ENCODE results near the gene ITLN2. TPM values are rescaled to one million over a fixed set of nuclear protein-coding genes. Genes with fewer than 3 reads are reported as not detected.
"Not testable (repeated sequence)": the region's sequence is repeated elsewhere in the genome, so short reads cannot be mapped to it uniquely, and the experiment has no call there.

The ITLN2 gene
- total RNA-seq, 1 donor from 2014 or later, result not detected

DNA sequence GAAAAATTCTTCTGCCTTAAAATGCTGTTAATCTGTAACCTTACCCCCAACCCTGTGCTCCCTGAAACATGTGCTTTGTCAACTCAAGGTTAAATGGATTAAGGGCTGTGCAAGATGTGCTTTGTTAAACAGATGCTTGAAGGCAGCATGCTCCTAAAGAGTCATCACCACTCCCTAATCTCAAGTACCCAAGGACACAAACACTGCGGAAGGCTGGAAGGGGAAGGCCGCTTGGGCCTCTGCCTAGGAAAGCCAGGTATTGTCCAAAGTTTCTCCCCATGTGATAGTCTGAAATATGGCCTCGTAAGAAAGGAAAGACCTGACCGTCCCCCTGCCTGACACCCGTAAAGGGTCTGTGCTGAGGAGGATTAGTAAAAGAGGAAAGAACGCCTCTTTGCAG is 41.4 kb downstream of the ITLN2 start:
- H3K4me3 Mint-ChIP-seq; DNase-seq (ENCODE audit: low spot score); H3K27ac Mint-ChIP-seq; intact Hi-C loops (cut with micrococcal nuclease); H3K4me1 Mint-ChIP-seq (ENCODE audit: low read depth); H3K36me3 Mint-ChIP-seq (ENCODE audit: low read depth); H3K9me3 Mint-ChIP-seq: not testable (repeated sequence)
- peaks cover 11% of the 10 kb centered on the region for H3K27me3 Mint-ChIP-seq (ENCODE audit: insufficient read depth)

DNA sequence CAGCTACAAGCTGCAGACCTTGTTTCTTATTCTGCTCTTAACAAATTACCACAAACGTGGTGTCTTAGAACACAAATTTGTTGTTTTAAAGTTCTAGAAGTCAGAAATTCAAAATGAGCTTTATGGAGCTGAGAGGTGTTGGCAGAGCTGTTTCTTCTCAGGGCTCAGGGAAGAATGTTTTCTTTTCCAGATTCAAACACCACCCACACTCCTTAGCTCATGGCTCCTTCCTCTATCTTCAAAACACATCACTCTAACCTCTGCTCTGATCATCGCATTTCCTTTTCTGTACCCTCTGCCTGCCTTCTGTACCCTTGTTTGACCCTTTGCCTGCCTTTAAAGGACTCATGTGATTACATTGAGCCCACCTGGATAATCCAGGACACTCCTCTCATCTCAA is 42.7 kb downstream of the ITLN2 start:
- intact Hi-C loops (cut with micrococcal nuclease), result no loop called here
- no peak overlapping the region for H3K27ac Mint-ChIP-seq
- peaks cover 5% of the 10 kb centered on the region for H3K27me3 Mint-ChIP-seq (ENCODE audit: insufficient read depth)
- no peaks in the 10 kb centered on the region for H3K4me1 Mint-ChIP-seq (ENCODE audit: low read depth)
- no peak for DNase-seq (ENCODE audit: low spot score)
- no peaks in the 10 kb centered on the region for H3K9me3 Mint-ChIP-seq
- no peaks in the 10 kb centered on the region for H3K36me3 Mint-ChIP-seq (ENCODE audit: low read depth)
- H3K4me3 Mint-ChIP-seq, result no peak overlapping the region

DNA sequence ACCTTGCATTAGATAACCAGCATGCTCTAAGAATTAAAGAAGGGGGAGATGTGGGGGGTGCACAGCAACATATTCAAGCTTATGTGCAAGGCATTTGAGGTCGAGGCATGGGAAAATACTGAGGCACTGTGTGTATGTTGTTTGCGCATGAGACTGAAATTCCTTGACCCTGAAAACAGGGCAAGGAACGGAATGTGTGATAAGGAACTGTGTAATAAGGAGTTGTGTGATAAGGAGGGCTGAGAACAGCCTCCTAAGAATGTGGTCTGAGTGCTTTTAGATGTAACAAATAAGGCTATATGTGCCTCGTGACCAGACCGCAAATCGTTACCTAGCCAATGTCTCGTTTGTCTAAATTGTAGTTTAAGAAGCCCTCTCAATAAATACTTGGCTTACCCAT is 43.2 kb downstream of the ITLN2 start:
- no peak overlapping the region for H3K4me3 Mint-ChIP-seq
- H3K9me3 Mint-ChIP-seq, result no peaks in the 10 kb centered on the region
- peaks cover 5% of the 10 kb centered on the region for H3K27me3 Mint-ChIP-seq (ENCODE audit: insufficient read depth)
- H3K36me3 Mint-ChIP-seq (ENCODE audit: low read depth), result no peaks in the 10 kb centered on the region
- intact Hi-C loops (cut with micrococcal nuclease), result no loop called here
- no peak for DNase-seq (ENCODE audit: low spot score)
- no peaks in the 10 kb centered on the region for H3K4me1 Mint-ChIP-seq (ENCODE audit: low read depth)
- no peak overlapping the region for H3K27ac Mint-ChIP-seq

DNA sequence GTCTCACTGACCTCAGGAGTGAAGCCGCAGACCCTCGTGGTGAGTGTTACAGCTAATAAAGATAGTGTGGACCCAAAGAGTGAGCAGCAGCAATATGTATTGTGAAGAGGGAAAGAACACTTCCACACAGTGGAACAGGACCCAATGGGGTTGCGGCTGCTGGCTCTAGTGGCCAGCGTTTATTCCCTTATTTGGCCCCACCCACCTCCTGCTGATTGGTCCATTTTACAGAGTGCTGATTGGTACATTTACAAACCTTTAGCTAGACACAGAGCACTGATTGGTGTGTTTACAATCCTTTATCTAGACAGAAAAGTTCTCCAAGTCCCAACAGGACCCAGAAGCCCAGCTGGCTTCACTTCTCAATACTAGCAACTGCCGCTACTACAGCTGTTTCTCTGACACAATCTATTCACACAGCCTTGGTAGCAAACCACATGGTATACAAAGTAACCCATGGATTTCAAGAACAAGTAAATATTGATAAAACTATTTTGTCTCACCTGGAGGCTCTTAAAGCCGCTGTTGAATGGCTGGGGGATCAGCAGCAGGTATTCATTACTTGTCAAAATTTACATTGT is 44.3 kb downstream of the ITLN2 start:
- H3K4me1 Mint-ChIP-seq (ENCODE audit: low read depth), result no peaks in the 10 kb centered on the region
- no peaks in the 10 kb centered on the region for H3K36me3 Mint-ChIP-seq (ENCODE audit: low read depth)
- DNase-seq (ENCODE audit: low spot score), result no peak
- H3K27ac Mint-ChIP-seq, result no peak overlapping the region
- intact Hi-C loops (cut with micrococcal nuclease), result no loop called here
- no peaks in the 10 kb centered on the region for H3K9me3 Mint-ChIP-seq
- H3K27me3 Mint-ChIP-seq (ENCODE audit: insufficient read depth), result peaks cover 5% of the 10 kb centered on the region
- H3K4me3 Mint-ChIP-seq, result no peak overlapping the region

DNA sequence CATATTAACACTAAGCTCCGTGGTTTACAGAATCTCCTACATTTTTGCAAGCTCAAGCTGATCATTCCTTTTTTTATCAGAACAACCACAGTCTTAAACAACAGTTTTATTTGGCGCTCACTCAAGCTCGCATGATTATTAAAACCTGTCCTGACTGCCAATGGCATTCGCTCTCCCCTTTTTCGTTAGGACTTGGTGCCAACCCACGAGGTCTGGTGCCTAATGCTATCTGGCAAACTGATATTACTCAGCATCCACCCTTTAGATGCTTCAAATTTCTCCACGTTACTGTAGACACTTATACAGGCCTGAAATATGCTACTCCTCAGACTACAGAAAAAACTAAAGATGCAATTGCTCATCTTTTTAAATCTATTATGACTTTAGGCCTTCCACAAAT is 46.6 kb downstream of the ITLN2 start:
- H3K9me3 Mint-ChIP-seq, result no peaks in the 10 kb centered on the region
- no peaks in the 10 kb centered on the region for H3K4me1 Mint-ChIP-seq (ENCODE audit: low read depth)
- no peaks in the 10 kb centered on the region for H3K36me3 Mint-ChIP-seq (ENCODE audit: low read depth)
- intact Hi-C loops (cut with micrococcal nuclease), result no loop called here
- H3K4me3 Mint-ChIP-seq, result no peak overlapping the region
- H3K27me3 Mint-ChIP-seq (ENCODE audit: insufficient read depth), result peaks cover 7% of the 10 kb centered on the region
- no peak overlapping the region for H3K27ac Mint-ChIP-seq
- no peak for DNase-seq (ENCODE audit: low spot score)

DNA sequence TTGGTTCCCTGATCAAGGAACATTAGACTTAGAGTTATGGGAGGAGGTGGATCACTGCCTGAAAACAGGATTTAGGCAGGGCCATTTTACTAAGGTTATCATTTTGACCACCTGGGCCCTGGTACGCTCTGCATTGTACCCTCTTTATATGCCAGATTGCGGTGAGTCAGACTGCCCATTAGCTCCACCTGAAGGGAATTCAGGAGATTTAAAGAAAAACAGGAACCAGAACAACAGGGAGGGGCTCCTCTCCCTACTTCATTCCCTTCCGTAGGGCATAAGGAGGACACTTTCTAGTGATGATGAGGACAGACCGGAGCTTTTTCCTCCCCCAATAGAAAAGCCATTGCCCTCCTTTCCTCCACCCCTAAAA is 49.0 kb downstream of the ITLN2 start:
- intact Hi-C loops (cut with micrococcal nuclease), result no loop called here
- peaks cover 17% of the 10 kb centered on the region for H3K27me3 Mint-ChIP-seq (ENCODE audit: insufficient read depth)
- DNase-seq (ENCODE audit: low spot score), result no peak
- no peak overlapping the region for H3K27ac Mint-ChIP-seq
- no peak overlapping the region for H3K4me3 Mint-ChIP-seq
- peaks cover 2% of the 10 kb centered on the region for H3K9me3 Mint-ChIP-seq
- no peaks in the 10 kb centered on the region for H3K36me3 Mint-ChIP-seq (ENCODE audit: low read depth)
- no peaks in the 10 kb centered on the region for H3K4me1 Mint-ChIP-seq (ENCODE audit: low read depth)

DNA sequence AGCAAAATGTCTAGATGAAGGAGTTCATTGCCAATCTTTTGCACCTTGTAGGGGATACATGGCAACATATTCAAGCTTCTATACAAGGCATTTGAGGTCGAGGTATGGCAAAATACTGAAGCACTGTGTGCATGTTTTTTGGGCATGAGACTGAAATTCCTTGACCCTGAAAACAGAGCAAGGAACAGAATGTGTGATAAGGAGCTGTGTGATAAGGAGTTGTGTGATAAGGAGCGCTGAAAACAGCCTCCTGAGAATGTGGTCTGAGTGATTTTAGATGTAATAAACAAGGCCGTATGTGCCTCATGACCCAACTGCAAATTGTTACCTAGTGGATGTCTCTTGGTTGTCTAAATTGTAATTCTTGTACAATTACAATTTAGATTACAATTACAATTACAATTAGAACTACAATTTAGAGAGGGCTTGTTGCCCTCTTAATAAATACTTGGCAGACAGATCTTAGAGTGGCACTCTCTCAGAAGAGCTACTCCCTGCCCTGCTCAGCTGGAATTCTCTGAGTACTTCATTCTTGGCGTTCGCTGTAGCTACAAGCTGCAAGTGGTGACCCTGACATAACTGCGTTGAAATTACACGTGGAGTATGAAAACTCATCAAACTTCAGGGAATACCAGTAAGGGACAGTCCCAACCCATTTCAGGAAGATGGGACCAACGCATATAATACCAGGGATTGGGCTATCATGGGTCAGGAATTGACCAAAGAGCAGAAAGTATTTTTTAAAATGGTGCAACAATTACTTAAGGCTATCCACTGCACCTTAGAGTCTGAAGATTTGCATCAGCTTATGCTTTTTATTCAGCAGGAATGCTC is 49.6 kb downstream of the ITLN2 start:
- intact Hi-C loops (cut with micrococcal nuclease), result no loop called here

DNA sequence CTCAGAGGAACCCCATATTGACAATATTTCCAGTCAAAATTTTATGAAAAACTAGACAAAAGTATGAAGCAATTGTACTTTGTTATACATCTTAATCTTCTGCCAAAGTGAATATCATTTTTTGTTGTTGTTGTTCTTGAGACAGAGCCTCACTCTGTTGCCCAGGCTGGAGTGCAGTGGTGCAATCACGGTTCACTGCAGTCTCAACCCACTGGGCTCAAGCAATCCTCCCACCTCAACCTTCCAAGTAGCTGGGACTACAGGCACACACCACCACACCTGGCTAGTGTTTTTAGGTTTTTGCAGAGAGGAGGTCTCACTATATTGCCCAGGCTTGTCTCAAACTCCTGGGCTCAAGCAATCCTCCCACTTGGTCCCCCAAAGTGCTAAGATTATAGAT is 52.4 kb downstream of the ITLN2 start:
- H3K4me1 Mint-ChIP-seq (ENCODE audit: low read depth); H3K4me3 Mint-ChIP-seq; H3K9me3 Mint-ChIP-seq; H3K27ac Mint-ChIP-seq; intact Hi-C loops (cut with micrococcal nuclease); H3K36me3 Mint-ChIP-seq (ENCODE audit: low read depth); DNase-seq (ENCODE audit: low spot score): not testable (repeated sequence)
- peaks cover 36% of the 10 kb centered on the region for H3K27me3 Mint-ChIP-seq (ENCODE audit: insufficient read depth)

More for the DNA sequence above, 49.6 kb downstream of the ITLN2 start:
- Mint-ChIP-seq H3K36me3 (ENCODE audit: low read depth) (no peaks in the 10 kb centered on the region), H3K27me3 (ENCODE audit: insufficient read depth) (peaks cover 17% of the 10 kb centered on the region), H3K9me3 (peaks cover 7% of the 10 kb centered on the region), H3K4me1 (ENCODE audit: low read depth) (no peaks in the 10 kb centered on the region), H3K4me3 (no peak overlapping the region), H3K27ac (no peak overlapping the region)
- DNase-seq (ENCODE audit: low spot score), result no peak

DNA sequence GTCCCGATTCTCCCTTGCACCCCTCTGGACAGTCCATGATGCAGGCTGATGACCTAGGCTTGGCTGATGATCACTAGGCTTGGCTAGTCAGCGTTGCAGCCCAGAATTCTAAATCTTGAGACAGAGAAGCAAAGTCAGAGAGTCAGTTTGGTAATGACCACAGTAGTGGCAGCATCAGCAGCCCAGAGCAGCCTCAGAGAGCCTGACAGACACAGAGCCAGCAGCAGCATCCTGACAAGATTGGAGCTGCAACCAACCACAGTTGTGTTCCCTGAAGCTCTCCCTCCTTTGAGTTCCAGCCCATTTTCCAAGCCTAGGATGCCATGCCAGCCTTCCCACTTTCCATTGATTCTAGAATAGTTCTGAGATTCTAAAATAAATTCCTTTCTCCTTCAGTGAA is 52.8 kb downstream of the ITLN2 start:
- H3K27ac Mint-ChIP-seq, result no peak overlapping the region

DNA sequence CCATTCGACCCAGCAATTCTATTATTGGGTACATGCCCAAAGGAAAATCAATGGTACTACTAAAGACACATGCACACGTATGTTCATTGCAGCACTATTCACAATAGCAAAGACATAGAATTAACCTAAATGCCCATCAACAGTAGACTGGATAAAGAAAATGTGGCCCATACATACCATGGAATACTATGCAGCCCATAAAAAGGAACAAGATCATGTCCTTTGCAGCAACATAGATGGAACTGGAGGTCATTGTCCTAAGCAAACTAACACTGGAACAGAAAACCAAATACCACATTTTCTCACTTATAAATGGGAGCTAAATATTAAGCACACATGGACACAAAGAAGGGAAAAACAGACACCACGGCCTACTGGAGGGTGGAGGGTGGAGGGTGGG is 53.9 kb downstream of the ITLN2 start:
- DNase-seq (ENCODE audit: low spot score); H3K36me3 Mint-ChIP-seq (ENCODE audit: low read depth); H3K9me3 Mint-ChIP-seq; H3K4me1 Mint-ChIP-seq (ENCODE audit: low read depth); intact Hi-C loops (cut with micrococcal nuclease); H3K27ac Mint-ChIP-seq; H3K4me3 Mint-ChIP-seq: not testable (repeated sequence)
- H3K27me3 Mint-ChIP-seq (ENCODE audit: insufficient read depth), result peaks cover 45% of the 10 kb centered on the region

More for the DNA sequence above, 52.8 kb downstream of the ITLN2 start:
- intact Hi-C loops (cut with micrococcal nuclease), result no loop called here
- Mint-ChIP-seq H3K27me3 (ENCODE audit: insufficient read depth) (peaks cover 39% of the 10 kb centered on the region), H3K4me1 (ENCODE audit: low read depth) (no peaks in the 10 kb centered on the region), H3K9me3 (peaks cover 7% of the 10 kb centered on the region), H3K4me3 (no peak overlapping the region), H3K36me3 (ENCODE audit: low read depth) (no peaks in the 10 kb centered on the region)
- no peak for DNase-seq (ENCODE audit: low spot score)

Other genes starting within 250 kb of the ITLN2 start
- gene CD48, start 243.0 kb downstream of the ITLN2 start, total RNA-seq, result 219 and 222 TPM in 2 replicates
- gene SLAMF7, start 215.6 kb downstream of the ITLN2 start, total RNA-seq, result 43.7 and 53.6 TPM in 2 replicates
- 0.49 and 0.71 TPM in 2 replicates for gene LY9, start 158.6 kb downstream of the ITLN2 start, total RNA-seq
- gene CD244, start 91.9 kb downstream of the ITLN2 start, total RNA-seq, result 0.13 TPM in 1 of 2 replicates, not detected in the other
- not detected in 2 replicates for gene ITLN1, start 69.6 kb downstream of the ITLN2 start, total RNA-seq
- 11.9 and 13.5 TPM in 2 replicates for gene F11R, start 66.3 kb upstream of the ITLN2 start, total RNA-seq
- 40.5 and 43.3 TPM in 2 replicates for gene TSTD1, start 84.2 kb upstream of the ITLN2 start, total RNA-seq
- gene USF1, start 91.2 kb upstream of the ITLN2 start, total RNA-seq, result 50.6 and 51.5 TPM in 2 replicates
- gene ARHGAP30, start 115.1 kb upstream of the ITLN2 start, total RNA-seq, result 149 and 151 TPM in 2 replicates
- gene NECTIN4, start 134.7 kb upstream of the ITLN2 start, total RNA-seq, result not detected in 2 replicates
- not detected in 2 replicates for gene KLHDC9, start 143.6 kb upstream of the ITLN2 start, total RNA-seq
- gene PFDN2, start 163.2 kb upstream of the ITLN2 start, total RNA-seq, result 147 and 164 TPM in 2 replicates
- 51.3 and 56.3 TPM in 2 replicates for gene NIT1, start 163.3 kb upstream of the ITLN2 start, total RNA-seq
- gene DEDD, start 177.9 kb upstream of the ITLN2 start, total RNA-seq, result 44.5 and 48.0 TPM in 2 replicates
- gene UFC1, start 199.2 kb upstream of the ITLN2 start, total RNA-seq, result 86.3 and 94.5 TPM in 2 replicates
- gene USP21, start 204.7 kb upstream of the ITLN2 start, total RNA-seq, result 32.9 and 38.2 TPM in 2 replicates
- gene PPOX, start 211.6 kb upstream of the ITLN2 start, total RNA-seq, result 25.1 and 26.0 TPM in 2 replicates
- 66.4 and 68.2 TPM in 2 replicates for gene B4GALT3, start 222.7 kb upstream of the ITLN2 start, total RNA-seq
- gene ADAMTS4, start 244.2 kb upstream of the ITLN2 start, total RNA-seq, result 0.23 and 0.24 TPM in 2 replicates
- 72.9 and 84.1 TPM in 2 replicates for gene NDUFS2, start 247.6 kb upstream of the ITLN2 start, total RNA-seq

Measured in activated T-helper 1 cell treated with anti-CD3 and anti-CD28 coated beads, Interleukin-12 subunit alpha, Interleukin-12 subunit beta, Interleukin-2, Interleukin-4 antibody, amounts not matched to agents 30 ng/mL and 10 ng/mL and 1 ng/mL, durations not matched to agents 14 hours and 24 hours and 36 hours (primary cell).